HG02642 (cell line): ENCODE measurements around the gene HSBP1.

Experiments
- ATAC-seq: cut with Tn5 transposase; IDR thresholded peaks from one replicate; pipeline ENCODE4 v1.9.1; 2021; ENCODE audit warnings: mild to moderate bottlenecking; ENCODE audit not compliant: unreplicated experiment, poor library complexity

HSBP1 gene

DNA sequence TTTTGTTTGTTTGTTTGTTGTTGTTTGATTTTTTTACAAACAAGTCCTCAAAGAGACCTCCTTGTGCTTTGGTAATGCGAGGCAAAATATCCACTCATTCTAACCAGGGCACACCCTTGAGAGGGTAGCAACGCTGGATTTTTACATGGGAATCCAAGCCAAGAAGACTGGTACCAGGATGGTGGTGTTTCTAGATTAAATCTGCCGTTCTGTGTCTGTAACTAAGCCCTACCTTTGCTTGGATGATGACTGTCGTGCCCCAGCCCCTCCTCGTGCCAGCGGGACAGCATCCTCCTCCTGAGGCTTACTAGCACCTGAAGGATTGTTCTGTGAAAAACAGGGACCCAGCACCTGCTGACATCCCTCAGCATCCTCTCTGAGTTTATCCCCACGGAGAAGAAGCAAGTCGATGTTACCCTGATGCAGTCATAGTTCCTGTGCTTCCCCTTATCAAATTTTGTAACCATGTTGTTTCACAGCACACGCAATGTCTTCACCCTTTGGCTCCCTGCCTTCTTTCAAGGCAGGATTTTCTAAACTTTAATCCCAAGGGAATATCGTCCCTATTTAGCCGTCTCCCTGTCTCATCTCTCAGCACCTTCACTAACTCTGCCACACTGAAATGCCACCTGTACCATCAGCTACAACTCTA is 5.1 kb upstream of the HSBP1 start:
- ATAC-seq, result no peak

DNA sequence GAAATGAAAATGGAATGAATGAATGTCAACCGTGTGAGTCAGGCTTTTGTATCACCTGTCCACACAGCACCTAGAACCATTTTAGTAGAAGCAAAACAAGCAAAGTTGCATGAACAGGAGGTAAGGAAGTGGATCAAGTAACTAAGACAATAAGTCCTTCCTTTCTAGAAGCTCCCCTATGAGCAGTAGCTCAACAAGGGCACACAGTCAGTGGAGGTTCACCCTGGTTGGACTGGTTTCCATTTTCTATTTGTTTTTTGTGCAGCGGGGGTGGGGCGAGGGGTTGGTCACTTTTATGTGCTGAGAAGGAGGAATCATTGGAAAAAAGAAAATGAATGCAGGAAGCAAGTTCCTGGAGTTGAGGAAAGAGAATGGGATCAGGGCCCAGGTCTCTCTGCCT is 4.0 kb upstream of the HSBP1 start:
- ATAC-seq, result no peak

DNA sequence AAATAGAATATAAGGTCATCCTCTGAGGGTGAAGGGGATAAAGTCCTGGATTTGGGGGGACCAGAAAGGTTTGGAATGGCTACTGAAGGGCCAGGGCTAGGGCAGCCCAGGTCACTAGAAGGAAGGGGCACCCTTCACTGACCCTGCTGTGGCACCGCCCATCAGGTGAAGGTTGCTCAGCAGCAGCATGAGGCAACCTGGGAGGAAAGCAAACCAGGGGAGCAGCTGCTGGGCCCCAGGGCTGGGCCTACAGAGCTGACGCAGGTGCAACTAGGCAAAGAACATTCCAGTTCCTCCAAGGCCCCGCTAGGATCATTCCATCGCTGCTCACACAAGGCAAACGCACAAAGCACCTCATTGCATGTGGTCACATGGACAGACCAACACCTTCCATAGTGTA is 3.4 kb upstream of the HSBP1 start:
- no peak for ATAC-seq

DNA sequence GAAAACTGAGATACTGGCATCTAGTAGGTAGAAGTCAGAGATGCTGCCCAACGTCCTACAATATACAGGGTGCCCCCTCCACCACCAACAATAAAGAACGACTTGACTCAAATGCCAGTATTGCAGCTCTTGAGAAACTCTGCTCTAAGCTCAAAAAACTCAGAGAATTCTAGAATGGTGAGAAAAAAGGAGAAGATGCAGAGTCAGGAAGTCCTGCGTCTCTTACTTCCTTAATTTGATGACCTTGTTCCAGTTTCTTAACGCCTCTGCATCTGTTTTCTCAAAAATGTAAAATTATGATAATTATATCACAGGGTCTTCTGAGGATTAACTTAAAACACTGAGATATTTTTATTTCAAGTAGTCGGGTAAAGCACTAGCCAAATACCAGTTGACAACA is 1.7 kb upstream of the HSBP1 start:
- no peak for ATAC-seq

DNA sequence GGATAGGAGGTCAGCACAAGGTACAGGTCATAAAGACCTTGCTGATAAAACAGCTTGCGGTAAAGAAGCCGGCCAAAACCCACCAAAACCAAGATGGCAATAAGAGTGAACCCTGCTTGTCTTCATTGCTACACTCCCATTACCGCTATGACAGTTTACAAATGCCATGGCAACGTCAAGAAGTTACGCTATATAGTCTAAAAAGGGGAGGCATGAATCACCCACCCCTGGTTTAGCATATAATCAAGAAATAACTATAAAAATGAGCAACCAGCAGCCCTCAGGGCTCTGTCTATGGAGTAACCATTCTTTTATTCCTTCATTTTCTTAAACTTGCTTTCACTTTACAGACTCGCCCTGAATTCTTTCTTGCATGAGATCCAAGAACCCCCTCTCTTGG is 1.0 kb upstream of the HSBP1 start:
- ATAC-seq, result no peak

DNA sequence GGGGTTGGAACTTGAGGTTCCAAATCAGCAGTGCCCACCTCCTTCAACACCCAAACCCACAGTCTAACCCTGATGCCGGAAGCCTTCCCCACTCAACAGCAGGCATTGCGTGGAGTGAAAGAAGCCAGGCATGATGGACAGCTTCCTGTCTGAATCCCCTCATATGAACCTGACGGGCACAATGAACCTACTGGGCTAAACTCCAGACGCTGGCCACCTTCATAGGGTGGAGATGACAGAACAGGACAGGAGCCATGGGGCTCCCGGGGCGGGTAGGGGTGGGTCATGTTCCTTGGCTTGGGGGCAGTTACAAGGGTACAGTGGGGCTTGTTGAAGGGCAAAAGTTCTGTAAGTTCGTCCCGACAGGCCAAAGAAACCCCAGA is 460 bp upstream of the HSBP1 start:
- peak; percentile 2 for ATAC-seq

DNA sequence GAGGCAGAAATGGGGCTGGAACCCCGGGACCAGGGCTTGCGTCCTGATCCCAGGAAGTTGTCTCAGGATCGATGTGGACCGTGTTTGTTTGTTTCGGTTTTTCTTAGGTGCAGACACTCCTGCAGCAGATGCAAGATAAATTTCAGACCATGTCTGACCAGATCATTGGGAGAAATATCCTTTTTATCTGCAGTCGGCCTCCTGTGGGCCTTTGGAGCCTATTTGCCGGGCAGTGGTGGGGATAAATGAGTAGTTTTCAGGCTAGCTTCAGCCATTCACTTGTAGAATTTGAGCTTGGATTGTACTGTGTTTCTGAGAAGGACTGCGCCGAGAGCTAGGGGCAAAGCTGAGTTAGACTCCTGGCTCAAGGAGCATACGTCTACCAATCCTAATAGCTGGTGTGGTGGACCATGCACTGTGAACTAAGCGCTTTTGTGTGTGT is 816 bp downstream of the HSBP1 start:
- no peak for ATAC-seq

DNA sequence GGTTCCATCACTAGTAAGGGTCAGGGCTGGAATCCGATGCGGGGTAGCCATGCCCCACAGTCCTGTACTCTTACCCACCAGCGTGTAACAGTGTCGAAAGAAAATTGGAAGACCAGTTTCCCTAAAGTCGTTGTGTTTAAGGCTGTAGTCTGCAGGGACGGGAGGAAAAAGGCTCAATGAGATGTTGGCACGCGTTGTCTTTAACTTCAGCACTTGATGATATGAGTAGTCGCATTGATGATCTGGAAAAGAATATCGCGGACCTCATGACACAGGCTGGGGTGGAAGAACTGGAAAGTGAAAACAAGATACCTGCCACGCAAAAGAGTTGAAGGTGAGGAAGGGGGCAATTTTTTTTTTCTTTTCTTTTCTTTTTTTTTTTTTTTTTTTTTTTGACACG is 1.3 kb downstream of the HSBP1 start:
- ATAC-seq, result no peak

DNA sequence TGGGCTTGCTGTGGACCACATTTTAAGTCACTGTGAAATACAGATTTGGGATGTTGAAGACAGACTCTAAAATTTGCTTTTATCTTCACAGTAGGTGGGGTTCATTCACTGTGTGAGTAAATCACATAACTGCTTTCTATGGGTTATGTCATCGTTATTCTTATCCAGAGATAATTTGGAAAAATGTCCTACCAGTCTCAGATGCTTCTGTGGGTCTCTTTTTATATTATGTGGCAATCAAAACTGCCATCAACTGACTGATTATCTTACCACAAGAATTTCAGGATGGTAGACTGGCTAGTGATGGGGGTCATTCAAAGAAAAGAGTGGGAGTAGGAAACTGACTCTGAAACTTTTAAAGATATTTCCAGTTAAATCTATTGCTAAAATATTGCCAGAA is 3.1 kb downstream of the HSBP1 start:
- ATAC-seq, result no peak

DNA sequence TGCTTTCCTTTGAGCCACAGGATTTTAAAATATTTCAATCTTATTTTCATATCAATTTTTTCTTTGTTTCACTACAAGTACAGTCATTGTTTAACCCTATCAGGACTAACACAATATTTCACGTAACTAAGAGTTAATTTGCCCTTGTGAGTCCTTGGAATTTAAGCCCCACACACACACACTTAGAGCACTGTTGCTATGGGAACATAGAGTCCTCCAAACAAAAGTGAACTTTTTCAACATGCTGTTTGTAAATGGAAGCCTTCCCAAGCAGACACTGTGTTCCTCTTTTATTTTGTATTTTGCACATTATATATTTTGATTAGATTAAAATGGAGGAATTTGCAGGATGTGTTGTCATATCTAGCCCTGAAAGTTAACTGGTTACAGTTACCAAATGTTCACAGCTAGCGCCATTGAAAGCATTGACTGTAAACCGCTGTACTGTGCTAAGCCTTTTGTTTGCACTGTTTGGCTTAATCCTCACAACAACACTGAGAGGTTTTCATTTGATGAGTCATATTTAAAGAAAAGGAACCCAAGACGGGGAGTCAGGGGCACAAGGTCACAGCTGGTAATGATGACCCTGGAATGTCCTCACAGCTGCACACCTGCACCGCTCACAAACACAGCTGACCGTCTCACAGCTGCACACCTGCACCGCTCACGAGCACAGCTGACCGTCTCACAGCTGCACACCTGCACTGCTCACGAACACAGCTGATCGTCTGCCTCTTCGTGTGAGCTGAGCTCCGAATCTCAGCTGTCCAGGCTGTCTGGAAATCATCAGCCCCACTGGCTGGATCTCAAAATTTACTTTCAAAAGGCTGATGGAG is 6.3 kb downstream of the HSBP1 start:
- ATAC-seq, result no peak

DNA sequence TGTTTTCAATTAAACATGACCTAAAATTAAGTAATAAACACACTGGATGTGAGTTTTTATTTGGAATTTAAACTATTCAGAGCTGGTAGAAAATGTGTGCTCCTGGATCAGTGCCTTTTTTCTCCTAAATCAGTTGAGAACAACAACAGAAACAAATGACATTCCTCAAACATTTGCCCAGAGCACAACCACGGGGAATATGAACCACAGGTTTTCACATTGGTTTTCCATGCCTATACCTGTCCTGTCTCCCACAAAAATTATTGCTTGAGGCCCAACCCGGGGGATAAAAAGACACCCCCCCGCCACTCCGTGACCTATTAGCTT is 6.8 kb downstream of the HSBP1 start:
- no peak for ATAC-seq

DNA sequence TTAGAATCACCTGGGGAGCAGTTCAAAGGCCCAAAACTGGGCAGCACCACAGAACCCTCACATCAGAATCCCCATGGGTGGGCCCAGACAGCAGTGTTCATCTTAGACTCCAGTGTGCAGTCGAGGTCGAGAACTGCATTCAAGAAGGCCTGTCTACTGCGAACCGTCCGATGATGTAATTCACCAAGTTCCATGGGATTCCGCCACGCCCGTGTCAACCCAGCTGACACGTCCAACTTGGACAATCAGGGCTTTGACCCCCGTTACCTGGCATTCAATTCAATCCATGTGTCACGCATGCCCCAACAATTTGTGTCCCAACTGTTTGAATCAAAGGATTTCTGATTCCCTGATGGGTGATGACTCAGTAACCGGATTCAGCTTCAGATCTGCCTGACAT is 9.2 kb downstream of the HSBP1 start:
- ATAC-seq, result no peak

DNA sequence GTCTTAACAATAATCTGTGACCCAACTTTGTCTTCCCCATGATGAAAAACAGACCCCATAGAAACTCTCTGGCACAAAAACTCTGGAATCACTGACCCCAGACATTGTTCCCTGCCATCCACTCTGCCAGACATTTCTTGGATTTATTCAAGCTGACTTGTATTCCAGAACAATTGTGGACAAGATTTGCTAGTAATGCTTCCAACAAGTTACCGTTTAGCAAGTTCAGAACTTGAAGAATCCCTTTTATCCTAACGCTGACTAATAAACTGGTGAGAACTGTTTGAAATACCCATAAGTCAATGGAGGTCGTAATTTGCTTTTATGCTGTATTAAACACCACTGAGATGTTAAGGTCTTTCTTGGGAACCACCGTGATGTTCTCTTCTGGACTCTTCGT is 10.5 kb downstream of the HSBP1 start:
- no peak for ATAC-seq

DNA sequence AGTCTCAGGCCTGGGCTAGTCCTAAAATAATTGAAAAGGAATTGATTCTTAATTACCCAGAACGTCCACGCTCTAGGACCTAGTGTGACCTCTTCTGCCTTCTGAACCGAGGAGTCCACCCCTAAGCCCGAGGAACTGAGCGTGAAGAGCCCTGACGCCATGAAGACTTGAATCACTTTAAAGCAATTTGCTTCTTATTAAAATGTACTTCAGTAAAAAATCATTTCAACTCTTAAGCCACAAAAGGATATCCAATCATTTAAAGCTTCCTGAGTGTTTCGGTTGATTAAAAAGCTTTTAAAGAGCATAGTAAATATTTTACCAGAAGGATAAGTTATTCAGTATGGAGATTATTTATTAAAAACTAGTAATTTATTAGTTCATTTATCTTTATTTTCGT is 11.6 kb downstream of the HSBP1 start:
- no peak for ATAC-seq

DNA sequence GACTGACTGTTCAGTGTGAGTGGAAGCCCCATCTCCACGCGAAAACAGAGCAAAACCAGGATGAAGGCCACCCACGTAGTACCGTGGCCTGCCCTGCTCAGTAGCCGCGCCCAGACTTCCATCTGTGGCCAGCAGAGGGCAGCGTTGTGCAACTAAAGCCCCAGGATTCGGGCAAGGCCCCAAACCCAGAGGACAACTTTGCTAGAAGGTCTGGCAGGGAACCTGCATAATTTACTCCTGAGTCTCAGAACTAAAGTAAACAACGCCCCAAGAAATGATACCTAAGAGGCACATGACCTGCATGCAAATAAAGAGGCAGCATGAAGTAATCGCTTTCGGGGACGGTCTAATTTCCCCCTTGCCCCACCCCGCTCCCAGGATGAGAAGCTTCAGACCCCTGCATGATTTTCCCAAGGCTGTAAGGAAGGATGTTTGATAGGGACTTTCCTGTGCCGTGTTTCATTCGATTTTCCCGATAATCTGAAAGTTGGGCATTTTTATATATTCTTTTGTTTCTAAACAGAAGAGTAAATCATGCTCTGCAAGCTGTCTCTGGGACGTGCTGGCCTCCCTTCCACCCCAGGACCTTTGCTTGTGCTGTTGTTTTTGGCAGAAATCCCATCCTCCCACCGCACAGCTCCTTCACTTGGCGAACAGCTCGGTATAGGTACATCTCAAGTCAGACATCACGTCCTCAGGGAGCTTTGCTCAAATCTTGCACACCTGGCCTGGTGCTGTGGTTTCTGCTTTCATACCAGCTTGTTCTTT is 18.6 kb downstream of the HSBP1 start:
- ATAC-seq, result peak; percentile 75

DNA sequence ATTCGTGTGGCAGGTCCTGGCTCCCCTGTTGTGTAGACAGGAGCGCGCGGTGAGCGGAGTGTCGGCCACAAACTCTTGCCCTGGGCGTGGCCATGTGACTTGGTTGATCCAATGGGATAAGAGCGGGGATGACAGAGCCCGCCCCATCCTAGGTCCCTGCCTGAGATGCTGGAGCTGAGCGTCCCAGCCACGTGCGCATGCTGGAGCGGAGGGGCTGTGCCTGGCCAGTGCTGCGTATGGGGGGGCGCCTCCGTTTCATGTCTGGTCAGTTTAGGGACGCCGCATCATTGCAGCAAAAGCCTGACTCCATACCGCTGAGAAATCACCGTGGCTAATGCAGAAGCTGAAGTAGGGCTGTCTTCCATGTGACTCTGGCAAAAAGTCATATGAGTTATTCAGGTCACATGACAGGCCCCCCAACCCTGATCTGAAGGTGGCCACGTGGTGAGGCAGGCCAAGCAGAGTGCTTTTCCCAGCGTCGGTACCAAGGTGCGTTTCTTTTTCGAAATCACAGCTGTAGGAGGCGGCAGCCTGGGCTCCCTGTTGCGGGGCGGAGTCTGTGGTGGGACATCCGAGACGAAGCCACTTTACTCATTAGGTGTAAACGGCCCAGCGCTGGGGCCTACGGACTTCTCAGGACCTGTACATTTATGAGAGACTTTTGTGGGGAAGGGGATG is 22.5 kb downstream of the HSBP1 start:
- no peak for ATAC-seq

DNA sequence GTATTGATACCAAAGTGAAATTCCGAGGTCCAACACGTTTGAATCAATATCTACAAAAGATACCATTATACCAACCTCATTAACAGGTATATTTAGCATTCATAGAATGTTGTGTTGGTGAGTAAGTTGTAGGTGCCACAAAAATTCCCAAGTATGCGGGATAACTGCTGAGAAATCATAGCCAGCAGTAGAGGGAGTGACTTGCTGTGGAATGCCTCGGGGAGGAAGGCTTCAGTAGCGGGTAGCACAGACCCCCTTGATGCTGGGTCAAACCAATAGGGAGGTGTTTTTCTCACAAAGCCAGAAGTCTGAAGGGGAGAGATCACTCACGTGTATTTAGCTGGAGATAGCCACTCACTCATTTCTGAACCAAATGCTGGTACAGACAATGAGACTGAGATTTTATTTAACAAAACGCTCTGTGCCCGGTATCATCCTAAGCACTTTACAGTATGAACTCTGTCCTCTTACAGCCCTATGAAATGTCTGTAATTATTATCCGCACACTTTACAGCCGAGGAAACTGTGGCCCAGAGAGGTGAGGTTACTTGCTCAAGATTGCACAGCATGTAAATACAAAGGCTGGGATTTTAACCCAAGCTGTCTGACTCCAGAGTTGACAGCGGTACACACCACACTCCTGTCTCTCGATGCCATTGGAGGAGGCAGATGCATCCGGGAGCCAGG is 23.1 kb downstream of the HSBP1 start:
- ATAC-seq, result no peak

DNA sequence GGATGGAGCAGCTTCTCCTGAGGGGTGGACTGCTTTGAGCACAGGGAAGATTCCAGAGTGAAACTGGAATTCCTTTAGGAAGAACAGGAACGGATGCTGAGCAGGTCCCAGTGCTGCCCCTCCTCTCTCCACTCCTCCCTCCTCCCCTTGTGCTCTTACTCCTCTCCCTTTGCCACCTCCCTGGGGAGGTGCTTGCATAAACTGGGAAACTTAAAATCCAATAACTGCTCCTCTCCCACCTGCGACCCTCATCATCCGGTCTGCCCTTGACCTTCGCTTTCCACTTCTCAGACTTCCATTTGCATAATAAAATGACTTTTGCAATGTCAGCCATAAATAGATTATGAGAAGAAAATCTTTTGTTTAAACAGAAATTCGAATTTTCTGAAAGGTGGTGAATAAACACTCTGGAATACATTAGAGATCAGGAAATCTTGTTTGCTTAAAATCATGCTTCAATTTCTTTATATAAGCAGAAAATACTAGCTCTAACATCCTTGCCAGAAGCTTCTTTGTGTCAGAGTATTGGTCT is 23.7 kb downstream of the HSBP1 start:
- no peak for ATAC-seq

DNA sequence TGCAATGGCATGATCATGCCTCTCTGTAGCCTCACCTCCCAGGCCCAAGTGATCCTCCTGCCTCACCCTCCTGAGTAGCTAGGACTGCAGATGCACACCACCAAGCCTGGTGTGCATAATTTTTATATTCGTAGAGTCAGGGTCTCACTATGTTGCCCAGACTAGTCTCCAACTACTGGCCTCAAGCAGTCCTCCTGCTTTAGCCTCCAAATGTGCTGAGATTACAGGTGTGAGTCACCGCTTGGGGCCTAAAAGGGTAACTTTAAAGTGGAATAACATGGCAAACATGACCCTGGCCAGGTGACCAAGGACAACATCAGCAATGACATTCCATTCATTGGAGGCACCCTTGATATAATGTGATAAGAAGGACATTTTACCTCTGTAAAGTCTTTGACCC is 26.1 kb downstream of the HSBP1 start:
- no peak for ATAC-seq
